Measurements from ENCODE around the gene KIF18B.

- no peak for TF ChIP-seq CTCF (IDR thresholded peaks at IDR 0.05; ENCODE audit: insufficient read depth, low read length)
- TF ChIP-seq, protein P1, sequence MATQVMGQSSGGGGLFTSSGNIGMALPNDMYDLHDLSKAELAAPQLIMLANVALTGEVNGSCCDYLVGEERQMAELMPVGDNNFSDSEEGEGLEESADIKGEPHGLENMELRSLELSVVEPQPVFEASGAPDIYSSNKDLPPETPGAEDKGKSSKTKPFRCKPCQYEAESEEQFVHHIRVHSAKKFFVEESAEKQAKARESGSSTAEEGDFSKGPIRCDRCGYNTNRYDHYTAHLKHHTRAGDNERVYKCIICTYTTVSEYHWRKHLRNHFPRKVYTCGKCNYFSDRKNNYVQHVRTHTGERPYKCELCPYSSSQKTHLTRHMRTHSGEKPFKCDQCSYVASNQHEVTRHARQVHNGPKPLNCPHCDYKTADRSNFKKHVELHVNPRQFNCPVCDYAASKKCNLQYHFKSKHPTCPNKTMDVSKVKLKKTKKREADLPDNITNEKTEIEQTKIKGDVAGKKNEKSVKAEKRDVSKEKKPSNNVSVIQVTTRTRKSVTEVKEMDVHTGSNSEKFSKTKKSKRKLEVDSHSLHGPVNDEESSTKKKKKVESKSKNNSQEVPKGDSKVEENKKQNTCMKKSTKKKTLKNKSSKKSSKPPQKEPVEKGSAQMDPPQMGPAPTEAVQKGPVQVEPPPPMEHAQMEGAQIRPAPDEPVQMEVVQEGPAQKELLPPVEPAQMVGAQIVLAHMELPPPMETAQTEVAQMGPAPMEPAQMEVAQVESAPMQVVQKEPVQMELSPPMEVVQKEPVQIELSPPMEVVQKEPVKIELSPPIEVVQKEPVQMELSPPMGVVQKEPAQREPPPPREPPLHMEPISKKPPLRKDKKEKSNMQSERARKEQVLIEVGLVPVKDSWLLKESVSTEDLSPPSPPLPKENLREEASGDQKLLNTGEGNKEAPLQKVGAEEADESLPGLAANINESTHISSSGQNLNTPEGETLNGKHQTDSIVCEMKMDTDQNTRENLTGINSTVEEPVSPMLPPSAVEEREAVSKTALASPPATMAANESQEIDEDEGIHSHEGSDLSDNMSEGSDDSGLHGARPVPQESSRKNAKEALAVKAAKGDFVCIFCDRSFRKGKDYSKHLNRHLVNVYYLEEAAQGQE (IDR thresholded peaks at IDR 0.05; ENCODE audit: insufficient replicate concordance, low read depth) = no peak
- TF ChIP-seq POLR2AphosphoS5 (IDR thresholded peaks at IDR 0.05; ENCODE audit: low read depth) = no peak
- no peak for TF ChIP-seq GABPA (IDR thresholded peaks at IDR 0.05; ENCODE audit: low read depth)
- TF ChIP-seq SPI1 (IDR thresholded peaks at IDR 0.05; ENCODE audit: borderline replicate concordance, low read depth) = no peak
These were observed 40.7 kb upstream of the KIF18B start for GRCh38 chr17:44988044-44988942.

Data from HL-60 (cell line).